22Rv1 (cell line): ENCODE data around the gene TNFAIP2.

Experiments used
- H3K27ac ChIP-seq: fragments of 450-650 bp; 2 replicates; pipeline ENCODE4 v1.5.1; 2017
- CTCF ChIP-seq: fragments of 450-650 bp; IDR thresholded peaks from 2 replicates; pipeline ENCODE4 v1.5.1; 2017; ENCODE audit warnings: mild to moderate bottlenecking
- ZFX ChIP-seq: fragments of 450-650 bp; IDR thresholded peaks from 2 replicates; pipeline ENCODE4 v1.6.1; 2017; ENCODE audit warnings: antibody characterized with exemption, borderline replicate concordance

Gene TNFAIP2

GRCh38 chr14:103101257-103101962, 21.9 kb upstream of the TNFAIP2 start:
- H3K27ac ChIP-seq, result no peak overlapping the region
- TF ChIP-seq ZFX, result no peak
- TF ChIP-seq CTCF, result no peak

- TF ChIP-seq ZFX (no peak), CTCF (no peak)
- no peak overlapping the region for H3K27ac ChIP-seq
These were observed 21.1 kb upstream of the TNFAIP2 start for GRCh38 chr14:103101963-103102688.

GRCh38 chr14:103102689-103103260, 20.5 kb upstream of the TNFAIP2 start:
- no peak overlapping the region for H3K27ac ChIP-seq
- TF ChIP-seq CTCF, result no peak
- TF ChIP-seq ZFX, result no peak

GRCh38 chr14:103103461-103104388, 19.5 kb upstream of the TNFAIP2 start:
- H3K27ac ChIP-seq, result no peak overlapping the region

GRCh38 chr14:103104389-103104653, 18.9 kb upstream of the TNFAIP2 start:
- H3K27ac ChIP-seq, result no peak overlapping the region
- no peak for TF ChIP-seq CTCF
- TF ChIP-seq ZFX, result no peak

More at GRCh38 chr14:103103461-103104388, 19.5 kb upstream of the TNFAIP2 start:
- TF ChIP-seq ZFX (no peak), CTCF (peak; percentile 55)

- no peak overlapping the region for H3K27ac ChIP-seq
- TF ChIP-seq ZFX, result no peak
- TF ChIP-seq CTCF, result peak; percentile 95
These were observed 18.4 kb upstream of the TNFAIP2 start for GRCh38 chr14:103104654-103105452.
